ENCODE results near the gene SOHLH1. TPM values are rescaled to one million over a fixed set of nuclear protein-coding genes. Genes with fewer than 3 reads are reported as not detected.

SOHLH1 gene
- total and polyA plus RNA-seq, 10 of the 15 experiments (the other 5 are each of a cell fraction or from before 2014, with no cell fraction given): not detected

DNA sequence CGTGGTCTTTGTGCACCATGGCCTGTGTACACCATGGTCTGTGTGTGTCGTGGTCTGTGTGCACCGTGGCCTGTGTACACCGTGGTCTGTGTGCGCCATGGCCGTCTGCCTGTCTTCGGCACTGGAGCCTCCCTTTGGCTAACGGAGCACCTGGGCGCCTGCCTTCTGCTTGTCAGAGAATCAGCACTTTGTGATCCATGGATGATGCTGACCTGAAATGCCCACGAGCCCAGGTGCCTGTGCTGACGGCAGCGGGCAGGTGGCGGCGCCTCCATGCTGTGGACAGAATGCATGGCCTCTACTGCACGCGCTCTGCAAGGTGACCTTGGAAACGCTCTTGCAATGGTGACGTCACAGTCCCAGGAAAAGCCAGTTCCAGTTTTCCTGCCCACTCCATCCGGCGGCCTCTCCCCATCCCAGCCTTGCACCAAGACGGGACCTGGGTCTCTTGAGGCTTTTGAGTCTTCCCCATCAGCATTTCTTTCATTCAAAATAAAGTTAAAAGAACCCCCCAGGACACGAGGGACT, 21.6 kb downstream of the SOHLH1 start:
- no peak overlapping the region for H3K4me3 ChIP-seq
- no peak for ATAC-seq
- intact Hi-C loops (cut with micrococcal nuclease; ENCODE audit: unreplicated experiment): no loop called here
- H3K9ac ChIP-seq (ENCODE audit: control insufficient read depth, insufficient read depth, low read length): no peak overlapping the region
- ChIA-PET POLR2A (no interaction called here), SMC1A (ENCODE audit: uncharacterized antibody, unreplicated experiment) (no interaction called here), RAD21 (ENCODE audit: unreplicated experiment) (no interaction called here), CTCF (no interaction called here)
- TF ChIP-seq, protein P1, sequence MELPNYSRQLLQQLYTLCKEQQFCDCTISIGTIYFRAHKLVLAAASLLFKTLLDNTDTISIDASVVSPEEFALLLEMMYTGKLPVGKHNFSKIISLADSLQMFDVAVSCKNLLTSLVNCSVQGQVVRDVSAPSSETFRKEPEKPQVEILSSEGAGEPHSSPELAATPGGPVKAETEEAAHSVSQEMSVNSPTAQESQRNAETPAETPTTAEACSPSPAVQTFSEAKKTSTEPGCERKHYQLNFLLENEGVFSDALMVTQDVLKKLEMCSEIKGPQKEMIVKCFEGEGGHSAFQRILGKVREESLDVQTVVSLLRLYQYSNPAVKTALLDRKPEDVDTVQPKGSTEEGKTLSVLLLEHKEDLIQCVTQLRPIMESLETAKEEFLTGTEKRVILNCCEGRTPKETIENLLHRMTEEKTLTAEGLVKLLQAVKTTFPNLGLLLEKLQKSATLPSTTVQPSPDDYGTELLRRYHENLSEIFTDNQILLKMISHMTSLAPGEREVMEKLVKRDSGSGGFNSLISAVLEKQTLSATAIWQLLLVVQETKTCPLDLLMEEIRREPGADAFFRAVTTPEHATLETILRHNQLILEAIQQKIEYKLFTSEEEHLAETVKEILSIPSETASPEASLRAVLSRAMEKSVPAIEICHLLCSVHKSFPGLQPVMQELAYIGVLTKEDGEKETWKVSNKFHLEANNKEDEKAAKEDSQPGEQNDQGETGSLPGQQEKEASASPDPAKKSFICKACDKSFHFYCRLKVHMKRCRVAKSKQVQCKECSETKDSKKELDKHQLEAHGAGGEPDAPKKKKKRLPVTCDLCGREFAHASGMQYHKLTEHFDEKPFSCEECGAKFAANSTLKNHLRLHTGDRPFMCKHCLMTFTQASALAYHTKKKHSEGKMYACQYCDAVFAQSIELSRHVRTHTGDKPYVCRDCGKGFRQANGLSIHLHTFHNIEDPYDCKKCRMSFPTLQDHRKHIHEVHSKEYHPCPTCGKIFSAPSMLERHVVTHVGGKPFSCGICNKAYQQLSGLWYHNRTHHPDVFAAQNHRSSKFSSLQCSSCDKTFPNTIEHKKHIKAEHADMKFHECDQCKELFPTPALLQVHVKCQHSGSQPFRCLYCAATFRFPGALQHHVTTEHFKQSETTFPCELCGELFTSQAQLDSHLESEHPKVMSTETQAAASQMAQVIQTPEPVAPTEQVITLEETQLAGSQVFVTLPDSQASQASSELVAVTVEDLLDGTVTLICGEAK (IDR thresholded peaks at IDR 0.05; ENCODE audit: borderline replicate concordance): no peak
- TF ChIP-seq YBX1 (IDR thresholded peaks at IDR 0.05) (no peak), EP300 (IDR thresholded peaks at IDR 0.05; ENCODE audit: borderline replicate concordance in 1 of 2, control insufficient read depth in 1 of 2, low read depth in 2 of 2, low read length in 2 of 2) (no peak), STAT3 (IDR thresholded peaks at IDR 0.05; ENCODE audit: low read depth, low read length) (no peak), SMARCA5 (IDR thresholded peaks at IDR 0.05) (no peak), SREBF2 (IDR thresholded peaks at IDR 0.05; ENCODE audit: low read length) (no peak), DPF2 (IDR thresholded peaks at IDR 0.05) (no peak), NR2F1 (conservative IDR thresholded peaks at IDR 0.05) (no peak), TARDBP (IDR thresholded peaks at IDR 0.05; ENCODE audit: borderline replicate concordance) (no peak), NRF1 (conservative IDR thresholded peaks at IDR 0.05; ENCODE audit: low read depth, low read length) (no peak), IKZF1 (conservative IDR thresholded peaks at IDR 0.05) (no peak)
- TF ChIP-seq, protein P2, sequence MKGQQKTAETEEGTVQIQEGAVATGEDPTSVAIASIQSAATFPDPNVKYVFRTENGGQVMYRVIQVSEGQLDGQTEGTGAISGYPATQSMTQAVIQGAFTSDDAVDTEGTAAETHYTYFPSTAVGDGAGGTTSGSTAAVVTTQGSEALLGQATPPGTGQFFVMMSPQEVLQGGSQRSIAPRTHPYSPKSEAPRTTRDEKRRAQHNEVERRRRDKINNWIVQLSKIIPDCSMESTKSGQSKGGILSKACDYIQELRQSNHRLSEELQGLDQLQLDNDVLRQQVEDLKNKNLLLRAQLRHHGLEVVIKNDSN (IDR thresholded peaks at IDR 0.05; ENCODE audit: borderline replicate concordance, extremely low read length, insufficient read depth, low read depth, low read length): no peak
- TF ChIP-seq, protein P3, sequence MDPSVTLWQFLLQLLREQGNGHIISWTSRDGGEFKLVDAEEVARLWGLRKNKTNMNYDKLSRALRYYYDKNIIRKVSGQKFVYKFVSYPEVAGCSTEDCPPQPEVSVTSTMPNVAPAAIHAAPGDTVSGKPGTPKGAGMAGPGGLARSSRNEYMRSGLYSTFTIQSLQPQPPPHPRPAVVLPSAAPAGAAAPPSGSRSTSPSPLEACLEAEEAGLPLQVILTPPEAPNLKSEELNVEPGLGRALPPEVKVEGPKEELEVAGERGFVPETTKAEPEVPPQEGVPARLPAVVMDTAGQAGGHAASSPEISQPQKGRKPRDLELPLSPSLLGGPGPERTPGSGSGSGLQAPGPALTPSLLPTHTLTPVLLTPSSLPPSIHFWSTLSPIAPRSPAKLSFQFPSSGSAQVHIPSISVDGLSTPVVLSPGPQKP (IDR thresholded peaks at IDR 0.05; ENCODE audit: low read depth, low read length): no peak
- TF ChIP-seq, protein P4, sequence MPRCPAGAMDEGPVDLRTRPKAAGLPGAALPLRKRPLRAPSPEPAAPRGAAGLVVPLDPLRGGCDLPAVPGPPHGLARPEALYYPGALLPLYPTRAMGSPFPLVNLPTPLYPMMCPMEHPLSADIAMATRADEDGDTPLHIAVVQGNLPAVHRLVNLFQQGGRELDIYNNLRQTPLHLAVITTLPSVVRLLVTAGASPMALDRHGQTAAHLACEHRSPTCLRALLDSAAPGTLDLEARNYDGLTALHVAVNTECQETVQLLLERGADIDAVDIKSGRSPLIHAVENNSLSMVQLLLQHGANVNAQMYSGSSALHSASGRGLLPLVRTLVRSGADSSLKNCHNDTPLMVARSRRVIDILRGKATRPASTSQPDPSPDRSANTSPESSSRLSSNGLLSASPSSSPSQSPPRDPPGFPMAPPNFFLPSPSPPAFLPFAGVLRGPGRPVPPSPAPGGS (IDR thresholded peaks at IDR 0.05; ENCODE audit: borderline replicate concordance, insufficient read depth, low read depth, low read length, poor library complexity, severe bottlenecking): no peak
- BruUV-seq (replicated peaks): no TSS peak
- H3K27ac ChIP-seq (ENCODE audit: control insufficient read depth, insufficient read depth): no peak overlapping the region
- no peak for FAIRE-seq
- H3K36me3 ChIP-seq (ENCODE audit: control insufficient read depth in 2 of 2, insufficient read depth in 2 of 2, low read length in 1 of 2): no peaks in the 10 kb centered on the region
- H3K27me3 ChIP-seq (replicated peaks in 1 of 2; ENCODE audit: control insufficient read depth in 2 of 2, insufficient read depth in 2 of 2, low read length in 1 of 2): no peaks in the 10 kb centered on the region
- H2AFZ ChIP-seq (ENCODE audit: control insufficient read depth, low read depth, low read length): no peak overlapping the region
- no peaks in the 10 kb centered on the region for H3K9me3 ChIP-seq (replicated peaks; ENCODE audit: control insufficient read depth, insufficient read depth, low read length)
- in situ Hi-C loops (cut with MboI): no loop called here
- no peaks in the 10 kb centered on the region for H3K4me1 ChIP-seq (ENCODE audit: control insufficient read depth, insufficient read depth, low read length)
- DNase-seq (ENCODE audit: low read depth, low spot score): no peak
- no peak overlapping the region for H3K4me2 ChIP-seq (ENCODE audit: control insufficient read depth, insufficient read depth)
- no peaks in the 10 kb centered on the region for H3K79me2 ChIP-seq (ENCODE audit: control insufficient read depth, insufficient read depth, low read length)
- WGBS (ENCODE audit: insufficient coverage, insufficient replicate concordance, low lambda C conversion rate, missing lambda C conversion rate): 69% methylated on average over 22 of the region's 22 CpGs
- no peaks in the 10 kb centered on the region for H4K20me1 ChIP-seq (ENCODE audit: control insufficient read depth, insufficient read depth)

Measured in GM12878 (cell line).